Gastroesophageal sphincter (tissue), 4 donors: ENCODE data around the gene CDKL5. TPM values are rescaled to one million over a fixed set of nuclear protein-coding genes. Genes with fewer than 3 reads are reported as not detected.

Source experiments
- ATAC-seq: fragments of 150-250 bp; one replicate; pipeline ENCODE4 v1.9.1; 2016; ENCODE audit warnings: mild to moderate bottlenecking, moderate library complexity
- H3K27ac ChIP-seq, 4 donors: fragments of 200-600 bp; sonication (generic) in 3 of 4; 1 replicate in 3 of 4; 2 replicates in 1 of 4; pipeline ENCODE4 v1.5.1; 2016 to 2019
- H3K27me3 ChIP-seq: fragments of 200-600 bp; sonication (generic); one replicate; pipeline ENCODE4 v1.5.1; 2019
- H3K36me3 ChIP-seq, 2 donors: fragments of 200-600 bp; sonication (generic); one replicate each; pipeline ENCODE4 v1.5.1; 2019; ENCODE audit warnings: control low read depth in 1 of 2
- H3K4me1 ChIP-seq, 3 donors: fragments of 200-600 bp; sonication (generic); 1 replicate in 2 of 3; 2 replicates in 1 of 3; pipeline ENCODE4 v1.5.1; 2016 to 2019; ENCODE audit warnings: control low read depth in 2 of 3
- H3K4me3 ChIP-seq, 2 donors: fragments of 200-600 bp; sonication (generic); one replicate each; pipeline ENCODE4 v1.5.1; 2019; ENCODE audit warnings: mild to moderate bottlenecking in 1 of 2, moderate library complexity in 1 of 2
- H3K9me3 ChIP-seq, 3 donors: fragments of 200-600 bp; sonication (generic); one replicate each; pipeline ENCODE4 v1.5.1; 2017 to 2019; ENCODE audit warnings: control low read depth in 2 of 3
- CTCF ChIP-seq, 4 experiments: fragments of 200-600 bp in 2 of 4; fragments of 450-650 bp in 2 of 4; sonication (generic) in 1 of 4; IDR thresholded peaks; one replicate each; pipeline ENCODE4 v1.5.1; 2017 to 2019; ENCODE audit warnings: antibody characterized with exemption in 4 of 4, mild to moderate bottlenecking in 2 of 4, moderate library complexity in 2 of 4
- EP300 ChIP-seq: sonication (generic); formaldehyde crosslinking; IDR thresholded peaks from one replicate; pipeline ENCODE4 v1.6.1; 2017; ENCODE audit warnings: antibody characterized with exemption, mild to moderate bottlenecking
- POLR2A ChIP-seq, 2 donors: fragments of 450-650 bp; IDR thresholded peaks; one replicate each; pipeline ENCODE4 v1.6.1; 2017; ENCODE audit warnings: antibody characterized with exemption in 2 of 2, mild to moderate bottlenecking in 2 of 2, moderate library complexity in 1 of 2
- POLR2AphosphoS5 ChIP-seq: sonication (generic); formaldehyde crosslinking; IDR thresholded peaks from one replicate; pipeline ENCODE4 v1.6.1; 2017; ENCODE audit warnings: antibody characterized with exemption
- WGBS, 2 donors: methylation state at CpG; one replicate each; pipeline ENCODE4 v1.1.5; 2018; ENCODE audit warnings: low coverage in 1 of 2; 5-methylcytosine and 5-hydroxymethylcytosine counted together
- total RNA-seq, 4 donors: library from RNA; depleted of rRNA; stranded (reverse); fragments of >200 nt; gene quantifications; one replicate each; pipeline ENCODE4 v1.1.0, GENCODE V29; 2016

Gene CDKL5
- 1 to 10 TPM; 5.3 to 9.7 (median 8.6) TPM for total RNA-seq

GRCh38 chrX:18425199-18426003, at the start of gene CDKL5:
Gene CDKL5 (plus strand): TSS chrX:18425608. CDS start chrX:18507097, 81,489 bp downstream.
- H3K36me3 ChIP-seq = no peaks in the 10 kb centered on the region
- peaks cover 0 to 8% (median 0%) of the 10 kb centered on the region in 3 donors for H3K4me1 ChIP-seq
- H3K27ac ChIP-seq = peak within 1 kb of the TSS; percentile 51 to 85 (median 80)
- no peaks in the 10 kb centered on the region for H3K9me3 ChIP-seq
- WGBS, 2 donors = 20% methylated on average over 8 of the region's 79 CpGs; no CpG with 5 or more reads in 1 of the 2 donors
- peak; percentile 97 for ATAC-seq
- H3K4me3 ChIP-seq = peak within 1 kb of the TSS; percentile 84 to 94
- TF ChIP-seq EP300 (no peak), POLR2AphosphoS5 (peak; percentile 55), CTCF (IDR thresholded peaks at IDR 0.05) (no peak), POLR2A (IDR thresholded peaks at IDR 0.05) (peak in 1 of 2 donors; percentile 45)
- no peaks in the 10 kb centered on the region for H3K27me3 ChIP-seq

- Histone ChIP-seq H3K27ac (no peak overlapping the region), H3K36me3 (no peaks in the 10 kb centered on the region), H3K9me3 (no peaks in the 10 kb centered on the region), H3K27me3 (no peaks in the 10 kb centered on the region), H3K4me3 (no peak overlapping the region), H3K4me1 (no peaks in the 10 kb centered on the region)
- TF ChIP-seq CTCF (IDR thresholded peaks at IDR 0.05) (peak in 3 of 4 experiments; percentile 15 to 47 (median 29)), POLR2A (IDR thresholded peaks at IDR 0.05) (no peak), POLR2AphosphoS5 (no peak), EP300 (no peak)
- WGBS, 2 donors = 3 to 36% methylated on average over 4 to 5 of the region's 6 CpGs
- ATAC-seq = peak; percentile 55
Measured at GRCh38 chrX:18377796-18378195, 47.6 kb upstream of the CDKL5 start.

GRCh38 chrX:18389966-18390365, 35.4 kb upstream of the CDKL5 start:
- no peak for ATAC-seq
- Histone ChIP-seq H3K27me3 (no peaks in the 10 kb centered on the region), H3K4me3 (no peak overlapping the region), H3K4me1 (no peaks in the 10 kb centered on the region), H3K27ac (no peak overlapping the region), H3K9me3 (no peaks in the 10 kb centered on the region), H3K36me3 (no peaks in the 10 kb centered on the region)
- TF ChIP-seq POLR2A (IDR thresholded peaks at IDR 0.05) = no peak
- TF ChIP-seq POLR2AphosphoS5 = no peak
- TF ChIP-seq CTCF (IDR thresholded peaks at IDR 0.05) = no peak
- TF ChIP-seq EP300 = no peak
- 53 to 54% methylated on average over 2 to 3 of the region's 3 CpGs for WGBS, 2 donors

- Histone ChIP-seq H3K27me3 (no peaks in the 10 kb centered on the region), H3K27ac (no peak overlapping the region), H3K4me1 (no peaks in the 10 kb centered on the region), H3K4me3 (no peak overlapping the region), H3K36me3 (no peaks in the 10 kb centered on the region), H3K9me3 (no peaks in the 10 kb centered on the region)
- TF ChIP-seq POLR2AphosphoS5 = no peak
- peak; percentile 59 to 78 (median 67) for TF ChIP-seq CTCF (IDR thresholded peaks at IDR 0.05)
- 0 to 3% methylated on average over 5 to 6 of the region's 9 CpGs for WGBS, 2 donors
- no peak for ATAC-seq
Measured at GRCh38 chrX:18390941-18391538, 34.4 kb upstream of the CDKL5 start.

GRCh38 chrX:18394477-18394876, 30.9 kb upstream of the CDKL5 start:
- Histone ChIP-seq H3K9me3 (no peaks in the 10 kb centered on the region), H3K4me3 (no peak overlapping the region), H3K4me1 (no peaks in the 10 kb centered on the region), H3K36me3 (no peaks in the 10 kb centered on the region), H3K27me3 (no peaks in the 10 kb centered on the region), H3K27ac (no peak overlapping the region)
- ATAC-seq = no peak
- TF ChIP-seq POLR2AphosphoS5 (no peak), POLR2A (IDR thresholded peaks at IDR 0.05) (no peak), CTCF (IDR thresholded peaks at IDR 0.05) (no peak), EP300 (no peak)
- WGBS, 2 donors = 66 to 76% methylated on average over 8 to 9 of the region's 11 CpGs
